Omental fat pad (tissue), 4 donors: Measurements from ENCODE around the gene SERPINB7. TPM values are rescaled to one million over a fixed set of nuclear protein-coding genes. Genes with fewer than 3 reads are reported as not detected.
A peak's percentile ranks its signal among the peaks of the same experiment; 100 is the strongest.

ENCODE experiments used
- ATAC-seq: fragments of 150-250 bp; one replicate; pipeline ENCODE4 v1.9.1; 2016; ENCODE audit warnings: mild to moderate bottlenecking, moderate library complexity; ENCODE audit not compliant: low FRiP score
- DNase-seq: peaks from one replicate; pipeline ENCODE4 v3.0.0-alpha.2; 2019; ENCODE audit warnings: low spot score
- total RNA-seq, 4 donors: library from RNA; depleted of rRNA; stranded (reverse); fragments of >200 nt; gene quantifications; one replicate each; pipeline ENCODE4 v1.1.0, GENCODE V29; 2016
- TF ChIP-seq, protein P1 (sequence below), 3 donors: fragments of 450-650 bp; IDR thresholded peaks; one replicate each; pipeline ENCODE4 v1.5.1; 2016 to 2017; ENCODE audit warnings: antibody characterized with exemption in 3 of 3, mild to moderate bottlenecking in 3 of 3, moderate library complexity in 2 of 3

The SERPINB7 gene
- total RNA-seq, 4 donors from 2014 or later, result 0.36 to 2.0 (median 1.1) TPM; not detected in 1

DNA sequence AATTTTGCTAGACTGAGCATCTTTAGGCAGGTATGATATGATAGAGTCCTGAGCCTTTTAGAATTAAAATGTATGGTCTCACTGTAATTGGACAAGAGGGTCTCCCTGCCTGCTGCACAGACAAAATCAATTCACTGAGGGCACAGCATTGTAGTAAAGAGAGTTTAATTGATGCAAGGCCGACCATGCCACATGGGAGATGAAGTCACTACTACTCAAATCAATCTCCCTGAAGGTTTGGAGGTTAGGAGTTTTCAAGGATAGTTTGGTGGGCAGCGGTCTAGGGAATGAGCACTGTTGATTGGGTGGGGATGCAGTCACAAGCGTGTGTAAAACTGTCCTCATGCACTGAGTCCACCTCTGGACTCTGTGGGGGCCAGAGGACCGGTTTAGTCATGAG is 26.1 kb downstream of the SERPINB7 start:
- DNase-seq, result no peak
- ATAC-seq, result no peak
- TF ChIP-seq, protein P1, sequence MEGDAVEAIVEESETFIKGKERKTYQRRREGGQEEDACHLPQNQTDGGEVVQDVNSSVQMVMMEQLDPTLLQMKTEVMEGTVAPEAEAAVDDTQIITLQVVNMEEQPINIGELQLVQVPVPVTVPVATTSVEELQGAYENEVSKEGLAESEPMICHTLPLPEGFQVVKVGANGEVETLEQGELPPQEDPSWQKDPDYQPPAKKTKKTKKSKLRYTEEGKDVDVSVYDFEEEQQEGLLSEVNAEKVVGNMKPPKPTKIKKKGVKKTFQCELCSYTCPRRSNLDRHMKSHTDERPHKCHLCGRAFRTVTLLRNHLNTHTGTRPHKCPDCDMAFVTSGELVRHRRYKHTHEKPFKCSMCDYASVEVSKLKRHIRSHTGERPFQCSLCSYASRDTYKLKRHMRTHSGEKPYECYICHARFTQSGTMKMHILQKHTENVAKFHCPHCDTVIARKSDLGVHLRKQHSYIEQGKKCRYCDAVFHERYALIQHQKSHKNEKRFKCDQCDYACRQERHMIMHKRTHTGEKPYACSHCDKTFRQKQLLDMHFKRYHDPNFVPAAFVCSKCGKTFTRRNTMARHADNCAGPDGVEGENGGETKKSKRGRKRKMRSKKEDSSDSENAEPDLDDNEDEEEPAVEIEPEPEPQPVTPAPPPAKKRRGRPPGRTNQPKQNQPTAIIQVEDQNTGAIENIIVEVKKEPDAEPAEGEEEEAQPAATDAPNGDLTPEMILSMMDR (IDR thresholded peaks at IDR 0.05), result no peak

DNA sequence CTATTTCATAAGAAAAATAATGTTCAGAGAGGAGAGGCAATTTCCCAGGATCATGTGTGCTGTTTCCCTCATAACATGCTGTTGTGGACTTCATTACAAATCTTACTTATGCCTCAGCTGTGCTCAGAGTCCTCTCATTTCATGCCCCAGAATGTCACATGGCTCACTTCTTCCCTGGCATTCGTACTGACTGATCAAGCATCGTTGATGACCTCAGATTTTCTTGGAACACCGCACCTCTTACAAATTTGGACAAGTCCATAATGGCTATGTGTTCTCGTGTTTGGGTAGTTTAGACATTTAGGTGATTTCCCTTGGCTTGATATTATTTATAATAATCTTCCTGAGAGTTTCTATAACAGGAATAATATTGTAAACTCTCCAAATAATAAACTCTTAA is 32.9 kb downstream of the SERPINB7 start:
- TF ChIP-seq, protein P1 (IDR thresholded peaks at IDR 0.05), result no peak
- ATAC-seq, result no peak
- no peak for DNase-seq

DNA sequence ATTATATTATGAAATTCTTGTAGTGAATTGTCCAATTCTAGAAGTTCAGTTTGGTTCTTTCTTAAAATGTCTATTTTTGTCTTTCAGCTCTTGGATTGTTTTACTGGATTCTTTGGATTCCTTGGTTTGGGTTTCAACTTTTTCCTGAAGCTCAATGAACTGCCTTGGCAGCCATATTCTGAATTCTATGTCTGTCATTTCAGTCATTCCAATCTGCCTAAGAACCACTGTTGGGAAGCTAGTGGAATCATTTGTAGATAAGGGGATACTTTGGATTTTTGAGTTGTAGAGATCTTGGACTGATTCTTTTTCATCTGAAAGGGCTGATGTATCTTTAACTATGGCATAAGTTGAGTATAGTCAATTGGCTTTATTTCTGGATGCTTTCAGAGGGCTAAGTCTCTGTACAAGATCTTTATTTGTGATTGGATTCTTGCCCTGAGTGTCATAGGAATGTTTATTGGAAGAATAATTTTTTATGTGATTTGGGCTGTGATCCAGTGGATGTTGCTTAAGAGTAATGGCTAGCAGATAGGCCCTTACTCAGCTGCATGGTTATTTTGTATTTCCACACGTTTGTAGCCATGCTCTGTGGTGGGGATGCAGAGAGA is 42.3 kb downstream of the SERPINB7 start:
- peak; percentile 66 for ATAC-seq
- DNase-seq, result no peak
- TF ChIP-seq, protein P1 (IDR thresholded peaks at IDR 0.05), result no peak

DNA sequence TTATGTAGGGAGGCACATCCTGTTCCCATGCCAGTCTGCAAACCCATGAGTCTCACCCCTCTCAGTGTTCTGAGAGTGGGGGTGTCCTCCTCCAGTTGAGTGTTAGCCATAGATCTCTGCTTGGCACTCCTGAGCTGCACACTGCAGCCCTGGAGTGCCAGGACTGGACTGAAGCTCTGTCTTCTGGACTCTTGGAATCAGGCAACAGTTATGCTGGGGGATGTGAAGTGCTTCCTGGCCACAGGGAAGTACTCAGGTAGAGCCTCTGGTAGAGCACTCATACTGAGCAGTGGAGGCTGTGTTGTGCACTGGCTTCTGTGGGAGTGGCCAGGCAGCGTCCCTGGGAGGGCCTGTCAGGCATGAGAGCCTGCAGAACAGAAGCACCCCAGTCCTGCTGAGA is 43.0 kb downstream of the SERPINB7 start:
- TF ChIP-seq, protein P1 (IDR thresholded peaks at IDR 0.05), result no peak
- DNase-seq (no peak), ATAC-seq (peak; percentile 24)

DNA sequence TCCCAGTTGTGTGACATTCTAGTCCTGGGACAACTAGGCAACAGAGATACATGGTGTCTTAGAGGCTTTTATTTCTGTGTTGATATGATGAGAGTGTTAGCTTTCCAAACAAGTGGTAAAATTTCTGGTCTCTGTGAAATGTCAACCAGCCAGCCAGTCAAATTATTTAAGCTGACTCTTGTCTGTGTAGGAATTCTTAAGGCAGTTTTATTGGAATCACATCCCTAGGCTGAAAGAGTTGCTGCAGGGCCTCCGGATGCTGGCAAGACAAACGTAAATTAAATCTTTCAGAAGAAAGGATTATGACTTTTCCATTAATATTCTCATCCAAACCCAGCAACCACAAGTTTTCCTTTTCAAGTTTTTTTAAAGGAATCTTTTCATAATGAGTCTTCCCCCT is 44.6 kb downstream of the SERPINB7 start:
- DNase-seq, result no peak
- TF ChIP-seq, protein P1 (IDR thresholded peaks at IDR 0.05), result no peak
- ATAC-seq, result no peak

DNA sequence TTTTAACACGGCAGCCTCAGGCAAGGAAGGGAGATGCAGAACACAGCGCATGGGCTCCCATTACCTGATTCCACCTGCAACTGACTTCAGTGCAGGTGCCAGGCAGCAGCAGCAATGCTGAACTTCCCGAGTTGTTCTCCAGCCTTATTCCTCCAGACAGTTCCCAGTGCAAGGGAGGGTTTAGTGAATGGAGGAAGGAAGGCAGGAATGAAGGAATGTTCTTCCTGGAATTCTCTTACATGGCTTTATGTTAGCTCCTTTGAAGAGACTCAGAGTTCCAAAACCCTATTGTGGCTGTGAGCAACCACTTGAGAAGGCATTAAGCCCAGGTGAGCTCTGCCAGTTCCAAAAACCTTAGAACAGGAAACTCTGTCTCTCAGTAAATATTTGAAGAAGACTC is 45.5 kb downstream of the SERPINB7 start:
- no peak for DNase-seq
- ATAC-seq, result no peak
- TF ChIP-seq, protein P1 (IDR thresholded peaks at IDR 0.05), result no peak

DNA sequence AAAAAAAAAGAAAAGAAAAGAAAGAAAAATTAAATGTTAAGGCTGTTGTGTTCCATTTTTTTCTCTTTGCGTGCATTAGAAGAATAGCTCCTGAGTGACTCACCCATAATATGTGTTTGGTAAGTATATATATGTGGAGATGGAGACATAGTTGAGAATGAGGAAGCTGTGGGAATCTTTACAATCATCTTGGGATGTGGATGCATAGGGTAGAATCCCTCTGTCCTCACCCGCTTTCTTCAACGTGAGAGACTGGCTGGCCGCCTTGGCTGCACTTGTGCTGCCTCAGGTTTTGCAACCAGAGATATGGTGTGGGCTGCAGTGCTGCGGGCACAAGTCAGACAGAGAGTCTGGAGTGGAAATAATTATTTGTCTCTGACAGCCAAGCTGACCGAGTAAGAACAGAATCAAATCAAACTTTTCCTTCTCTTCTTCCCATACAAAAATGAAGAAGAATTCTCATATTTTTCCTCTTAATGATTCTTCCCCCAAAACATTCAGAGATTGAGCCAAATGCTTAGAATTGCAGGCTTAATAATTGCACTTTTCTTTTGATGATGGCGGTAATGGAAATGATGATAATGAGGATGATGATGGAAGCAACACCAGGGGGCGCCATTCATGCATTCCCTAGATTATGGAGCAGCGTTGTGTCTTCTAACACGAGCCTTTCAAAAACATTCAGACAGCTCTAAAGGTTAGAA is 48.5 kb downstream of the SERPINB7 start:
- ATAC-seq (no peak), DNase-seq (peak; percentile 37)
- TF ChIP-seq, protein P1 (IDR thresholded peaks at IDR 0.05), result no peak
